Measurements from ENCODE around the gene FBXL19. TPM values are rescaled to one million over a fixed set of nuclear protein-coding genes. Genes with fewer than 3 reads are reported as not detected.
A peak's percentile ranks its signal among the peaks of the same experiment; 100 is the strongest.

FBXL19 gene
- total and polyA plus RNA-seq, 2 of the 13 experiments (the other 11 are each of a cell fraction or from before 2014, with no cell fraction given): 6.0 to 13.7 TPM

DNA sequence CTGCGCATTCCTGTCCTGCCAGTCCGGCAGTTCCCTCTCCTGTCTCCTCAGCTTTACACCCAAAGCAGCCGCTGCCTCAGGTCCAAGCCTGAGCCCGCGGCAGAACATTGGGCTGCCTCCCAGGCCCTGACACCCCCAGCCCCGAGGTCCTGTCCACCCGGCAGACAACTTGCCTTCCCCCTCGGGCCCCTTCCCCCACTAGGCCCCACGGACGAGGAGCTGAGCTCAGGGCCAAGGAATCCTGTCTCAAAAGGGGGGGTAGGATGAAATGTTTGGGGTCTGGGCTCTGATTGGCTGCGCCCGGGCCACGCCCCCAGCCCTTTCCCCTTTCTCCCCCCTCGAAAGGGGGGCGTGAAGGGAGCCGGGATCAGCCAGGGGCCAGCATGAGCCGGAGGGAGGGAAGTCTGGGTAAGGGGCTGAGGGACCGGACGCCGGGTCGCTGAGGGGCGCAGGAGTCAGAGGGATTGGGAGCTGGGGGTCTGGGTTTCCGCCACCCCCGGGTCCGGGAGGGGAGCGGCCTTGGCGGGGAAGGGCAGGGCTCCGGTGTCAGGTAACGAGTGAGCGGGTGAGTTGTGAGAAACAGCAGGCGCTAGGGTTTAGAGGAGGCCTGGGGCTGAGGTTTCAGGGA lies 27.0 kb upstream of the FBXL19 start, which contains the start of gene CTF1 (continued):
- TF ChIP-seq GABPA (IDR thresholded peaks at IDR 0.05; ENCODE audit: low read depth, low read length): no peak
- TF ChIP-seq GABPA (CRISPR knock-in tag; IDR thresholded peaks at IDR 0.05; ENCODE audit: low read depth): peak; percentile 38; the same call in 1 of the 2 replicates
- peak; percentile 62; the same call in 1 of the 2 replicates for TF ChIP-seq ZNF274 (CRISPR knock-in tag; IDR thresholded peaks at IDR 0.05)
- TF ChIP-seq ARNTL (CRISPR knock-in tag; IDR thresholded peaks at IDR 0.05): no peak
- TF ChIP-seq, protein P1, sequence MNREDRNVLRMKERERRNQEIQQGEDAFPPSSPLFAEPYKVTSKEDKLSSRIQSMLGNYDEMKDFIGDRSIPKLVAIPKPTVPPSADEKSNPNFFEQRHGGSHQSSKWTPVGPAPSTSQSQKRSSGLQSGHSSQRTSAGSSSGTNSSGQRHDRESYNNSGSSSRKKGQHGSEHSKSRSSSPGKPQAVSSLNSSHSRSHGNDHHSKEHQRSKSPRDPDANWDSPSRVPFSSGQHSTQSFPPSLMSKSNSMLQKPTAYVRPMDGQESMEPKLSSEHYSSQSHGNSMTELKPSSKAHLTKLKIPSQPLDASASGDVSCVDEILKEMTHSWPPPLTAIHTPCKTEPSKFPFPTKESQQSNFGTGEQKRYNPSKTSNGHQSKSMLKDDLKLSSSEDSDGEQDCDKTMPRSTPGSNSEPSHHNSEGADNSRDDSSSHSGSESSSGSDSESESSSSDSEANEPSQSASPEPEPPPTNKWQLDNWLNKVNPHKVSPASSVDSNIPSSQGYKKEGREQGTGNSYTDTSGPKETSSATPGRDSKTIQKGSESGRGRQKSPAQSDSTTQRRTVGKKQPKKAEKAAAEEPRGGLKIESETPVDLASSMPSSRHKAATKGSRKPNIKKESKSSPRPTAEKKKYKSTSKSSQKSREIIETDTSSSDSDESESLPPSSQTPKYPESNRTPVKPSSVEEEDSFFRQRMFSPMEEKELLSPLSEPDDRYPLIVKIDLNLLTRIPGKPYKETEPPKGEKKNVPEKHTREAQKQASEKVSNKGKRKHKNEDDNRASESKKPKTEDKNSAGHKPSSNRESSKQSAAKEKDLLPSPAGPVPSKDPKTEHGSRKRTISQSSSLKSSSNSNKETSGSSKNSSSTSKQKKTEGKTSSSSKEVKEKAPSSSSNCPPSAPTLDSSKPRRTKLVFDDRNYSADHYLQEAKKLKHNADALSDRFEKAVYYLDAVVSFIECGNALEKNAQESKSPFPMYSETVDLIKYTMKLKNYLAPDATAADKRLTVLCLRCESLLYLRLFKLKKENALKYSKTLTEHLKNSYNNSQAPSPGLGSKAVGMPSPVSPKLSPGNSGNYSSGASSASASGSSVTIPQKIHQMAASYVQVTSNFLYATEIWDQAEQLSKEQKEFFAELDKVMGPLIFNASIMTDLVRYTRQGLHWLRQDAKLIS (CRISPR knock-in tag; IDR thresholded peaks at IDR 0.05): no peak
- no peak for TF ChIP-seq ZKSCAN8 (CRISPR knock-in tag; IDR thresholded peaks at IDR 0.05; ENCODE audit: borderline replicate concordance)
- TF ChIP-seq POGZ (CRISPR knock-in tag; IDR thresholded peaks at IDR 0.05): no peak
- TF ChIP-seq FOXA3 (CRISPR knock-in tag; IDR thresholded peaks at IDR 0.05): no peak; the same call in 1 of the 2 replicates
- TF ChIP-seq ZNF709 (CRISPR knock-in tag; IDR thresholded peaks at IDR 0.05): peak; percentile 65; the same call in 1 of the 2 replicates
- TF ChIP-seq HNRNPUL1 (IDR thresholded peaks at IDR 0.05; ENCODE audit: low read depth, low read length): no peak
- 0 out of 2 replicates have a peak, but pooled peaks have one; percentile 27 for TF ChIP-seq MXD4 (CRISPR knock-in tag; IDR thresholded peaks at IDR 0.05)
- peak; percentile 68; the same call in 1 of the 2 replicates for TF ChIP-seq ZSCAN25 (CRISPR knock-in tag; IDR thresholded peaks at IDR 0.05)
- TF ChIP-seq, protein P2, sequence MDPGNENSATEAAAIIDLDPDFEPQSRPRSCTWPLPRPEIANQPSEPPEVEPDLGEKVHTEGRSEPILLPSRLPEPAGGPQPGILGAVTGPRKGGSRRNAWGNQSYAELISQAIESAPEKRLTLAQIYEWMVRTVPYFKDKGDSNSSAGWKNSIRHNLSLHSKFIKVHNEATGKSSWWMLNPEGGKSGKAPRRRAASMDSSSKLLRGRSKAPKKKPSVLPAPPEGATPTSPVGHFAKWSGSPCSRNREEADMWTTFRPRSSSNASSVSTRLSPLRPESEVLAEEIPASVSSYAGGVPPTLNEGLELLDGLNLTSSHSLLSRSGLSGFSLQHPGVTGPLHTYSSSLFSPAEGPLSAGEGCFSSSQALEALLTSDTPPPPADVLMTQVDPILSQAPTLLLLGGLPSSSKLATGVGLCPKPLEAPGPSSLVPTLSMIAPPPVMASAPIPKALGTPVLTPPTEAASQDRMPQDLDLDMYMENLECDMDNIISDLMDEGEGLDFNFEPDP (CRISPR knock-in tag; conservative IDR thresholded peaks at IDR 0.05): no peak
- no peak for TF ChIP-seq TBX3 (IDR thresholded peaks at IDR 0.05; ENCODE audit: borderline replicate concordance)
- no peak for TF ChIP-seq EED (CRISPR knock-in tag; IDR thresholded peaks at IDR 0.05)
- TF ChIP-seq, protein P3, sequence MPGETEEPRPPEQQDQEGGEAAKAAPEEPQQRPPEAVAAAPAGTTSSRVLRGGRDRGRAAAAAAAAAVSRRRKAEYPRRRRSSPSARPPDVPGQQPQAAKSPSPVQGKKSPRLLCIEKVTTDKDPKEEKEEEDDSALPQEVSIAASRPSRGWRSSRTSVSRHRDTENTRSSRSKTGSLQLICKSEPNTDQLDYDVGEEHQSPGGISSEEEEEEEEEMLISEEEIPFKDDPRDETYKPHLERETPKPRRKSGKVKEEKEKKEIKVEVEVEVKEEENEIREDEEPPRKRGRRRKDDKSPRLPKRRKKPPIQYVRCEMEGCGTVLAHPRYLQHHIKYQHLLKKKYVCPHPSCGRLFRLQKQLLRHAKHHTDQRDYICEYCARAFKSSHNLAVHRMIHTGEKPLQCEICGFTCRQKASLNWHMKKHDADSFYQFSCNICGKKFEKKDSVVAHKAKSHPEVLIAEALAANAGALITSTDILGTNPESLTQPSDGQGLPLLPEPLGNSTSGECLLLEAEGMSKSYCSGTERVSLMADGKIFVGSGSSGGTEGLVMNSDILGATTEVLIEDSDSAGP (CRISPR knock-in tag; IDR thresholded peaks at IDR 0.05; ENCODE audit: borderline replicate concordance): no peak; the same call in 1 of the 2 replicates
- peak; percentile 18 for TF ChIP-seq XRCC5 (optimal IDR thresholded peaks at IDR 0.05; ENCODE audit: low read length)
- TF ChIP-seq ESRRA (CRISPR knock-in tag; IDR thresholded peaks at IDR 0.05; ENCODE audit: low read depth): no peak
- no peak for TF ChIP-seq NR2C2 (CRISPR knock-in tag; IDR thresholded peaks at IDR 0.05; ENCODE audit: borderline replicate concordance)

Data from HepG2 (cell line).